Measurements from ENCODE around the gene DDX27. TPM values are rescaled to one million over a fixed set of nuclear protein-coding genes. Genes with fewer than 3 reads are reported as not detected.

The DDX27 gene
- total and polyA plus RNA-seq, 4 donors: 8.8 to 16.0 (median 13.0) TPM

DNA sequence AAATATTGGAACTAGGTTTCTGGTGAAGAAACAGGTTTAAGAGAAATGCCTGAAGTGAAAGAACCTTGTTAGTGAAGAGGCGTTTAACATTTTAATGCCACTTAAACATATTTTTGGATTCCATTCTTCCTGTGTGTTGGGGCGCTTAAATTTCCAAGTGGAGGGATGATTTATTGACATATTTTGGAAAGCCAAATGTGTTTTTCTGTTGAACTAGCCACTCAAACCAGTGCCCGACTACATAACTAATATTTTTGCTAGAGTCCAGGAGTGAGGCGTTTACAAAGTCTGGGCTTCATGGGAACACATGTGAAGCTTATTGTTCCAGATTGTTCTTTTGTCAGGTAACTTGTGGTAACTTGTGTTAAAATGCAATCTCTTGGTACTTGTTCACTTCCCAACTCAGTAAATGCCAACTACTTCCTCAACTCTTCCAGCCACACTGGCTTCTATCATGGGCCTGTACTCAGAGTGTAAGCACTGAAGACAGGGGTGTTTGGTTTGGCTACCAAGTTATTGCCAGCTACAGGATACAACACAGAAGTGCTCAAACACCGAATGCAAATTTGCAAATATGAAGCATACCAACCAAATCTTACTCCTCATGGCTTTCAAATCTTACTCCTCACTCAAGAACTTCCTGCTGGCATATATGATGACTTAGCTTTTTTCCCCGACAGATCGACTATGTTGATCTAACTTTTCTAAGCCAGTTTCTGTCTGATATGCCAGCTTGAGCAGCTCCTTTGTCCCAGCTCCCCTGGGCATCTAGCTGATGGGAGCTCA lies 60.7 kb downstream of the DDX27 start:
- TF ChIP-seq, protein P1, sequence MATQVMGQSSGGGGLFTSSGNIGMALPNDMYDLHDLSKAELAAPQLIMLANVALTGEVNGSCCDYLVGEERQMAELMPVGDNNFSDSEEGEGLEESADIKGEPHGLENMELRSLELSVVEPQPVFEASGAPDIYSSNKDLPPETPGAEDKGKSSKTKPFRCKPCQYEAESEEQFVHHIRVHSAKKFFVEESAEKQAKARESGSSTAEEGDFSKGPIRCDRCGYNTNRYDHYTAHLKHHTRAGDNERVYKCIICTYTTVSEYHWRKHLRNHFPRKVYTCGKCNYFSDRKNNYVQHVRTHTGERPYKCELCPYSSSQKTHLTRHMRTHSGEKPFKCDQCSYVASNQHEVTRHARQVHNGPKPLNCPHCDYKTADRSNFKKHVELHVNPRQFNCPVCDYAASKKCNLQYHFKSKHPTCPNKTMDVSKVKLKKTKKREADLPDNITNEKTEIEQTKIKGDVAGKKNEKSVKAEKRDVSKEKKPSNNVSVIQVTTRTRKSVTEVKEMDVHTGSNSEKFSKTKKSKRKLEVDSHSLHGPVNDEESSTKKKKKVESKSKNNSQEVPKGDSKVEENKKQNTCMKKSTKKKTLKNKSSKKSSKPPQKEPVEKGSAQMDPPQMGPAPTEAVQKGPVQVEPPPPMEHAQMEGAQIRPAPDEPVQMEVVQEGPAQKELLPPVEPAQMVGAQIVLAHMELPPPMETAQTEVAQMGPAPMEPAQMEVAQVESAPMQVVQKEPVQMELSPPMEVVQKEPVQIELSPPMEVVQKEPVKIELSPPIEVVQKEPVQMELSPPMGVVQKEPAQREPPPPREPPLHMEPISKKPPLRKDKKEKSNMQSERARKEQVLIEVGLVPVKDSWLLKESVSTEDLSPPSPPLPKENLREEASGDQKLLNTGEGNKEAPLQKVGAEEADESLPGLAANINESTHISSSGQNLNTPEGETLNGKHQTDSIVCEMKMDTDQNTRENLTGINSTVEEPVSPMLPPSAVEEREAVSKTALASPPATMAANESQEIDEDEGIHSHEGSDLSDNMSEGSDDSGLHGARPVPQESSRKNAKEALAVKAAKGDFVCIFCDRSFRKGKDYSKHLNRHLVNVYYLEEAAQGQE (IDR thresholded peaks at IDR 0.05): no peak
- no peak for TF ChIP-seq RAD21 (IDR thresholded peaks at IDR 0.05)
- no peak for TF ChIP-seq TAF1 (conservative IDR thresholded peaks at IDR 0.05)
- TF ChIP-seq HNF4A (conservative IDR thresholded peaks at IDR 0.05): no peak
- no peak for TF ChIP-seq YY1 (IDR thresholded peaks at IDR 0.05)
- TF ChIP-seq SP1 (IDR thresholded peaks at IDR 0.05): no peak
- no peak for TF ChIP-seq GABPA (IDR thresholded peaks at IDR 0.05 in 1 of 2, conservative IDR thresholded peaks at IDR 0.05 in 1 of 2)
- TF ChIP-seq FOXA2 (IDR thresholded peaks at IDR 0.05): no peak
- TF ChIP-seq NR2F2 (IDR thresholded peaks at IDR 0.05): no peak
- TF ChIP-seq, protein P2, sequence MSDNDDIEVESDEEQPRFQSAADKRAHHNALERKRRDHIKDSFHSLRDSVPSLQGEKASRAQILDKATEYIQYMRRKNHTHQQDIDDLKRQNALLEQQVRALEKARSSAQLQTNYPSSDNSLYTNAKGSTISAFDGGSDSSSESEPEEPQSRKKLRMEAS (IDR thresholded peaks at IDR 0.05): no peak
- TF ChIP-seq, protein P3, sequence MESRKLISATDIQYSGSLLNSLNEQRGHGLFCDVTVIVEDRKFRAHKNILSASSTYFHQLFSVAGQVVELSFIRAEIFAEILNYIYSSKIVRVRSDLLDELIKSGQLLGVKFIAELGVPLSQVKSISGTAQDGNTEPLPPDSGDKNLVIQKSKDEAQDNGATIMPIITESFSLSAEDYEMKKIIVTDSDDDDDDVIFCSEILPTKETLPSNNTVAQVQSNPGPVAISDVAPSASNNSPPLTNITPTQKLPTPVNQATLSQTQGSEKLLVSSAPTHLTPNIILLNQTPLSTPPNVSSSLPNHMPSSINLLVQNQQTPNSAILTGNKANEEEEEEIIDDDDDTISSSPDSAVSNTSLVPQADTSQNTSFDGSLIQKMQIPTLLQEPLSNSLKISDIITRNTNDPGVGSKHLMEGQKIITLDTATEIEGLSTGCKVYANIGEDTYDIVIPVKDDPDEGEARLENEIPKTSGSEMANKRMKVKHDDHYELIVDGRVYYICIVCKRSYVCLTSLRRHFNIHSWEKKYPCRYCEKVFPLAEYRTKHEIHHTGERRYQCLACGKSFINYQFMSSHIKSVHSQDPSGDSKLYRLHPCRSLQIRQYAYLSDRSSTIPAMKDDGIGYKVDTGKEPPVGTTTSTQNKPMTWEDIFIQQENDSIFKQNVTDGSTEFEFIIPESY (IDR thresholded peaks at IDR 0.05): no peak
- H3K27ac ChIP-seq (ENCODE audit: low read depth in 1 of 2, low read length in 2 of 2): peak overlapping the region in 1 of 2 donors; percentile 11
- WGBS: 78% methylated on average over 7 of the region's 7 CpGs
- H3K36me3 ChIP-seq (ENCODE audit: control insufficient read depth in 4 of 4, insufficient read depth in 3 of 4, low read depth in 1 of 4, low read length in 3 of 4): peaks cover 32 to 51% (median 45%) of the 10 kb centered on the region in 4 donors
- H3K9me3 ChIP-seq (ENCODE audit: control insufficient read depth in 4 of 4, low read length in 3 of 4): peaks cover 4 to 13% (median 6%) of the 10 kb centered on the region in 4 donors
- no peak for DNase-seq (ENCODE audit: low spot score)
- peak overlapping the region; percentile 81 to 96 (median 95) for H3K4me3 ChIP-seq (ENCODE audit: low read depth in 1 of 3, low read length in 3 of 3)
- H3K4me1 ChIP-seq (ENCODE audit: control insufficient read depth in 4 of 4, insufficient read depth in 4 of 4, low read length in 3 of 4): peaks cover 0 to 33% (median 21%) of the 10 kb centered on the region in 4 donors
- no peaks in the 10 kb centered on the region for H3K27me3 ChIP-seq (ENCODE audit: control insufficient read depth in 4 of 4, insufficient read depth in 4 of 4, low read length in 3 of 4)
- no peak overlapping the region for H3K9ac ChIP-seq (ENCODE audit: low read depth in 1 of 2, low read length in 2 of 2)

DNA sequence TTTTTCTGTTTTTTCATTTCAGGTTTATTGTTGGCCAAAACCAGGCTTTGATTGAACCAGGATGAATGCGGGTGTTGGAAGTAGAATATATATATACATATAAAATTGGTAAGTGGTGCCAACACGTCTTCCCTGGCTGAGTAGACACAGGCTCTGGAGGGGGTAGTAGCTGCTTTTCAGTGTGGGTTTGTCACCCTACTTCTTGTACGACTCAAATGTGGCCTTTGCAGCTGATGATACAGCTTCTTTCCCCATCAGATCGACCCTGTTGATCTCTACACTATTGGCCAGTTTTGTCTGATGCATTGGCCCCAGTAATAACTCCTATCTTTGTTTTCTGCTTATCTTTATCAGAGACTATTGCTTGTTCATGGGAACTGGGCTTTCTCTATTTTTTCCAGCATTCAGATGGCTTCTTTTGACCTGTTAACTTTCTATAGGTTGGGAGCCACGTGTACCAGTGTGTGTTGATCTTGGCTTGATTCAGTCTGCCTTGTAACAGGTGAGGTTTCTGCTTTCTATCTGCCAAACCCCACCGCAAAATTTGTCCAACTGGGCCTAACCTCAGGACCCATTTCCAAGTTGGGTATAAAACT lies 61.3 kb downstream of the DDX27 start:
- peak overlapping the region in 1 of 2 donors; percentile 21 for H3K27ac ChIP-seq (ENCODE audit: low read depth in 1 of 2, low read length in 2 of 2)
- TF ChIP-seq, protein P2 (IDR thresholded peaks at IDR 0.05): no peak
- TF ChIP-seq YY1 (IDR thresholded peaks at IDR 0.05): no peak
- TF ChIP-seq, protein P3 (IDR thresholded peaks at IDR 0.05): no peak
- no peak for TF ChIP-seq RAD21 (IDR thresholded peaks at IDR 0.05)
- TF ChIP-seq, protein P4, sequence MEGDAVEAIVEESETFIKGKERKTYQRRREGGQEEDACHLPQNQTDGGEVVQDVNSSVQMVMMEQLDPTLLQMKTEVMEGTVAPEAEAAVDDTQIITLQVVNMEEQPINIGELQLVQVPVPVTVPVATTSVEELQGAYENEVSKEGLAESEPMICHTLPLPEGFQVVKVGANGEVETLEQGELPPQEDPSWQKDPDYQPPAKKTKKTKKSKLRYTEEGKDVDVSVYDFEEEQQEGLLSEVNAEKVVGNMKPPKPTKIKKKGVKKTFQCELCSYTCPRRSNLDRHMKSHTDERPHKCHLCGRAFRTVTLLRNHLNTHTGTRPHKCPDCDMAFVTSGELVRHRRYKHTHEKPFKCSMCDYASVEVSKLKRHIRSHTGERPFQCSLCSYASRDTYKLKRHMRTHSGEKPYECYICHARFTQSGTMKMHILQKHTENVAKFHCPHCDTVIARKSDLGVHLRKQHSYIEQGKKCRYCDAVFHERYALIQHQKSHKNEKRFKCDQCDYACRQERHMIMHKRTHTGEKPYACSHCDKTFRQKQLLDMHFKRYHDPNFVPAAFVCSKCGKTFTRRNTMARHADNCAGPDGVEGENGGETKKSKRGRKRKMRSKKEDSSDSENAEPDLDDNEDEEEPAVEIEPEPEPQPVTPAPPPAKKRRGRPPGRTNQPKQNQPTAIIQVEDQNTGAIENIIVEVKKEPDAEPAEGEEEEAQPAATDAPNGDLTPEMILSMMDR (IDR thresholded peaks at IDR 0.05; ENCODE audit: low read depth, low read length, missing input control): no peak
- no peak for TF ChIP-seq FOXA2 (IDR thresholded peaks at IDR 0.05)
- no peak for TF ChIP-seq FOXA1 (IDR thresholded peaks at IDR 0.05)
- TF ChIP-seq, protein P5, sequence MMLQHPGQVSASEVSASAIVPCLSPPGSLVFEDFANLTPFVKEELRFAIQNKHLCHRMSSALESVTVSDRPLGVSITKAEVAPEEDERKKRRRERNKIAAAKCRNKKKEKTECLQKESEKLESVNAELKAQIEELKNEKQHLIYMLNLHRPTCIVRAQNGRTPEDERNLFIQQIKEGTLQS (IDR thresholded peaks at IDR 0.05): no peak
- TF ChIP-seq RXRA (IDR thresholded peaks at IDR 0.05): no peak
- no peak for TF ChIP-seq HNF4G (IDR thresholded peaks at IDR 0.05)

More for the DNA sequence above, 61.3 kb downstream of the DDX27 start:
- Histone ChIP-seq H3K4me3 (ENCODE audit: low read depth in 1 of 3, low read length in 3 of 3) (peak overlapping the region; percentile 29 to 96 (median 95)), H3K9me3 (ENCODE audit: control insufficient read depth in 4 of 4, low read length in 3 of 4) (peaks cover 6 to 14% (median 8%) of the 10 kb centered on the region in 4 donors), H3K4me1 (ENCODE audit: control insufficient read depth in 4 of 4, insufficient read depth in 4 of 4, low read length in 3 of 4) (peaks cover 0 to 31% (median 18%) of the 10 kb centered on the region in 4 donors), H3K27me3 (ENCODE audit: control insufficient read depth in 4 of 4, insufficient read depth in 4 of 4, low read length in 3 of 4) (no peaks in the 10 kb centered on the region), H3K9ac (ENCODE audit: low read depth in 1 of 2, low read length in 2 of 2) (no peak overlapping the region), H3K36me3 (ENCODE audit: control insufficient read depth in 4 of 4, insufficient read depth in 3 of 4, low read depth in 1 of 4, low read length in 3 of 4) (peaks cover 38 to 54% (median 52%) of the 10 kb centered on the region in 4 donors)
- no peak for DNase-seq (ENCODE audit: low spot score)
- 80% methylated on average over 6 of the region's 6 CpGs for WGBS
